ENCODE measurements around the gene TEX9. TPM values are rescaled to one million over a fixed set of nuclear protein-coding genes. Genes with fewer than 3 reads are reported as not detected.

Gene TEX9
- total RNA-seq, 1 experiment from 2014 or later: 4.1 TPM

DNA sequence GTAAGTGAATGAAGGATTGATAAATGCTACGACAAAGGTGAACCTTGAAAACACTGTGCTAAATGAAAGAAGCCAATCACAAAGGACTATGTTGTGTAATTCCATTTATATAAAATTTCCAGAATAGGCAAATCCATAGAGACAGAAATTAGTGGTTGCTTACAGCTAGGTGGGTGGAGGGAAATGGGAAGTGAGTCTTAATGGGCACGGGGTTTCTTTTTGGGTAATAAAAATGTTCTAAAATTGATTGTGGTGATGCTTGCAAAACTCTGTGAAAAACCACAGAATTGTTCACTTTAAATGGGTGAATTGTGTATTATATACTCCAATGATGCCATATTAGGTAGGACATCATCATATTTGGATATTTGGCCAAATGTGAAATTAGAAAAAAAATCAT is 20.9 kb upstream of the TEX9 start:
- Histone ChIP-seq H3K27ac (ENCODE audit: low read length) (no peak overlapping the region), H3K27me3 (ENCODE audit: control insufficient read depth, insufficient read depth, low read length) (peaks cover 2% of the 10 kb centered on the region; the same call in 1 of the 2 replicates), H3K9me3 (ENCODE audit: control insufficient read depth, insufficient read depth, low read depth, low read length) (no peaks in the 10 kb centered on the region), H3K4me3 (ENCODE audit: low read depth in 2 of 2, low read length in 2 of 2) (no peak overlapping the region), H3K36me3 (ENCODE audit: control insufficient read depth, insufficient read depth, low read length) (no peaks in the 10 kb centered on the region), H3K4me1 (ENCODE audit: control insufficient read depth, insufficient read depth, low read length) (no peaks in the 10 kb centered on the region)
- ATAC-seq: no peak
- in situ Hi-C loops (cut with HindIII; ENCODE audit: low pct_unique_long_range_greater_than_20kb, low sequenced_read_pairs): no loop called here
- no peak for DNase-seq (ENCODE audit: low read depth, low spot score)
- BruUV-seq (replicated peaks): no TSS peak
- ChIA-PET POLR2A (no interaction called here), CTCF (no interaction called here)
- TF ChIP-seq POLR2AphosphoS5 (IDR thresholded peaks at IDR 0.05; ENCODE audit: low read depth, low read length): no peak
- no peak for TF ChIP-seq TCF7L2 (IDR thresholded peaks at IDR 0.05; ENCODE audit: low read depth, low read length)
- TF ChIP-seq, protein P1, sequence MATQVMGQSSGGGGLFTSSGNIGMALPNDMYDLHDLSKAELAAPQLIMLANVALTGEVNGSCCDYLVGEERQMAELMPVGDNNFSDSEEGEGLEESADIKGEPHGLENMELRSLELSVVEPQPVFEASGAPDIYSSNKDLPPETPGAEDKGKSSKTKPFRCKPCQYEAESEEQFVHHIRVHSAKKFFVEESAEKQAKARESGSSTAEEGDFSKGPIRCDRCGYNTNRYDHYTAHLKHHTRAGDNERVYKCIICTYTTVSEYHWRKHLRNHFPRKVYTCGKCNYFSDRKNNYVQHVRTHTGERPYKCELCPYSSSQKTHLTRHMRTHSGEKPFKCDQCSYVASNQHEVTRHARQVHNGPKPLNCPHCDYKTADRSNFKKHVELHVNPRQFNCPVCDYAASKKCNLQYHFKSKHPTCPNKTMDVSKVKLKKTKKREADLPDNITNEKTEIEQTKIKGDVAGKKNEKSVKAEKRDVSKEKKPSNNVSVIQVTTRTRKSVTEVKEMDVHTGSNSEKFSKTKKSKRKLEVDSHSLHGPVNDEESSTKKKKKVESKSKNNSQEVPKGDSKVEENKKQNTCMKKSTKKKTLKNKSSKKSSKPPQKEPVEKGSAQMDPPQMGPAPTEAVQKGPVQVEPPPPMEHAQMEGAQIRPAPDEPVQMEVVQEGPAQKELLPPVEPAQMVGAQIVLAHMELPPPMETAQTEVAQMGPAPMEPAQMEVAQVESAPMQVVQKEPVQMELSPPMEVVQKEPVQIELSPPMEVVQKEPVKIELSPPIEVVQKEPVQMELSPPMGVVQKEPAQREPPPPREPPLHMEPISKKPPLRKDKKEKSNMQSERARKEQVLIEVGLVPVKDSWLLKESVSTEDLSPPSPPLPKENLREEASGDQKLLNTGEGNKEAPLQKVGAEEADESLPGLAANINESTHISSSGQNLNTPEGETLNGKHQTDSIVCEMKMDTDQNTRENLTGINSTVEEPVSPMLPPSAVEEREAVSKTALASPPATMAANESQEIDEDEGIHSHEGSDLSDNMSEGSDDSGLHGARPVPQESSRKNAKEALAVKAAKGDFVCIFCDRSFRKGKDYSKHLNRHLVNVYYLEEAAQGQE (IDR thresholded peaks at IDR 0.05; ENCODE audit: insufficient read depth in 1 of 2, low read depth in 2 of 2, low read length in 1 of 2): no peak
- no peak for TF ChIP-seq SIN3A (IDR thresholded peaks at IDR 0.05; ENCODE audit: borderline replicate concordance, insufficient read depth, low read depth, low read length)
- TF ChIP-seq, protein P2, sequence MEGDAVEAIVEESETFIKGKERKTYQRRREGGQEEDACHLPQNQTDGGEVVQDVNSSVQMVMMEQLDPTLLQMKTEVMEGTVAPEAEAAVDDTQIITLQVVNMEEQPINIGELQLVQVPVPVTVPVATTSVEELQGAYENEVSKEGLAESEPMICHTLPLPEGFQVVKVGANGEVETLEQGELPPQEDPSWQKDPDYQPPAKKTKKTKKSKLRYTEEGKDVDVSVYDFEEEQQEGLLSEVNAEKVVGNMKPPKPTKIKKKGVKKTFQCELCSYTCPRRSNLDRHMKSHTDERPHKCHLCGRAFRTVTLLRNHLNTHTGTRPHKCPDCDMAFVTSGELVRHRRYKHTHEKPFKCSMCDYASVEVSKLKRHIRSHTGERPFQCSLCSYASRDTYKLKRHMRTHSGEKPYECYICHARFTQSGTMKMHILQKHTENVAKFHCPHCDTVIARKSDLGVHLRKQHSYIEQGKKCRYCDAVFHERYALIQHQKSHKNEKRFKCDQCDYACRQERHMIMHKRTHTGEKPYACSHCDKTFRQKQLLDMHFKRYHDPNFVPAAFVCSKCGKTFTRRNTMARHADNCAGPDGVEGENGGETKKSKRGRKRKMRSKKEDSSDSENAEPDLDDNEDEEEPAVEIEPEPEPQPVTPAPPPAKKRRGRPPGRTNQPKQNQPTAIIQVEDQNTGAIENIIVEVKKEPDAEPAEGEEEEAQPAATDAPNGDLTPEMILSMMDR (IDR thresholded peaks at IDR 0.05): no peak
- intact Hi-C loops (cut with micrococcal nuclease; ENCODE audit: unreplicated experiment): loop anchor here (2.0 kb wide), 1 partner anchor 70 kb away; no protein-coding TSS in a partner anchor

DNA sequence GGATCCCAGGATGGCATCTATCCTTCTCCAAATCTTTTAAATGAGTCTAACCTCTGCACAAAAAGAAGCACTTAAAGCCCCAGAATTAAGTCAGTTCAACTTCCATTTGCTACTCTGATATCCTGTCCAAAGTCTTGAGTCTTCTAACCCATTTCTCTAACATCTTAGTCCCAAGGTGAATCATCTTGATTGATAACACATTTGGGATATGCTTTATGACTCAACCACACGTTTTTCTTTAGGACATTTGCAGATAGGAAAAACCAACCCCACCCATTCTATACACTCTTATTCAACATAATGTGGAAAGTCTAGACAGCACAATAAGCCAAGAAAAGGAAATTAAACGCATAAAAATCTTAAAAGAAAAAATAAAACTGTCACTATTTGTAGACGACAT is 18.8 kb upstream of the TEX9 start:
- ATAC-seq (no peak), DNase-seq (ENCODE audit: low read depth, low spot score) (no peak)
- intact Hi-C loops (cut with micrococcal nuclease; ENCODE audit: unreplicated experiment): no loop called here
- Histone ChIP-seq H3K9me3 (ENCODE audit: control insufficient read depth, insufficient read depth, low read depth, low read length) (no peaks in the 10 kb centered on the region), H3K4me3 (ENCODE audit: low read depth in 2 of 2, low read length in 2 of 2) (no peak overlapping the region), H3K36me3 (ENCODE audit: control insufficient read depth, insufficient read depth, low read length) (no peaks in the 10 kb centered on the region), H3K27ac (ENCODE audit: low read length) (no peak overlapping the region), H3K4me1 (ENCODE audit: control insufficient read depth, insufficient read depth, low read length) (no peaks in the 10 kb centered on the region), H3K27me3 (ENCODE audit: control insufficient read depth, insufficient read depth, low read length) (peaks cover 2% of the 10 kb centered on the region; the same call in 1 of the 2 replicates)
- POLR2A ChIA-PET: no interaction called here
- in situ Hi-C loops (cut with HindIII; ENCODE audit: low pct_unique_long_range_greater_than_20kb, low sequenced_read_pairs): no loop called here
- BruUV-seq (replicated peaks): no TSS peak
- CTCF ChIA-PET: no interaction called here
- no peak for TF ChIP-seq POLR2AphosphoS5 (IDR thresholded peaks at IDR 0.05; ENCODE audit: low read depth, low read length)
- no peak for TF ChIP-seq TCF7L2 (IDR thresholded peaks at IDR 0.05; ENCODE audit: low read depth, low read length)
- TF ChIP-seq SIN3A (IDR thresholded peaks at IDR 0.05; ENCODE audit: borderline replicate concordance, insufficient read depth, low read depth, low read length): no peak
- TF ChIP-seq, protein P1 (IDR thresholded peaks at IDR 0.05; ENCODE audit: insufficient read depth in 1 of 2, low read depth in 2 of 2, low read length in 1 of 2): no peak
- TF ChIP-seq, protein P2 (IDR thresholded peaks at IDR 0.05): no peak

All from Panc1 (cell line).